Umbilical cord (tissue), 2 donors: ENCODE results near the gene LPAR4. TPM values are rescaled to one million over a fixed set of nuclear protein-coding genes. Genes with fewer than 3 reads are reported as not detected.
A peak's percentile ranks its signal among the peaks of the same experiment; 100 is the strongest.
"Not testable (repeated sequence)": the region's sequence is repeated elsewhere in the genome, so short reads cannot be mapped to it uniquely, and the experiment has no call there.

Experiments
- DNase-seq: peaks from one replicate; pipeline ENCODE4 v3.0.0-alpha.2; 2015; ENCODE audit warnings: low spot score
- total RNA-seq: library from RNA; depleted of rRNA; stranded (reverse); fragments of >200 nt; gene quantifications from one replicate; pipeline ENCODE4 v1.2.3, GENCODE V29; 2014; ENCODE audit warnings: low replicate concordance; ENCODE audit not compliant: insufficient read depth

Gene LPAR4
- total RNA-seq: 4.8 TPM

GRCh38 chrX:78747489-78747888, at the start of gene LPAR4:
Gene LPAR4 (plus strand): TSS chrX:78747720. CDS start chrX:78754870, 7,150 bp downstream.
- DNase-seq: peak; percentile 54

- DNase-seq: no peak
These were observed 41.4 kb upstream of the LPAR4 start for GRCh38 chrX:78706071-78706470.

GRCh38 chrX:78708262-78708661, 39.3 kb upstream of the LPAR4 start:
- no peak for DNase-seq

- no peak for DNase-seq
These were observed 38.7 kb upstream of the LPAR4 start for GRCh38 chrX:78708816-78709215.

GRCh38 chrX:78710171-78710570, 37.3 kb upstream of the LPAR4 start:
- no peak for DNase-seq

- DNase-seq: no peak
These were observed 35.2 kb upstream of the LPAR4 start for GRCh38 chrX:78712336-78712735.

GRCh38 chrX:78725287-78725686, 22.2 kb upstream of the LPAR4 start:
- DNase-seq: no peak

- no peak for DNase-seq
These were observed 1.0 kb upstream of the LPAR4 start for GRCh38 chrX:78746496-78746895.

- no peak for DNase-seq
These were observed 451 bp downstream of the LPAR4 start for GRCh38 chrX:78747971-78748370.

GRCh38 chrX:78748846-78749245, 1.3 kb downstream of the LPAR4 start:
- no peak for DNase-seq

GRCh38 chrX:78753571-78753970, 6.1 kb downstream of the LPAR4 start:
- no peak for DNase-seq

- peak; percentile 4 for DNase-seq
These were observed 7.4 kb downstream of the LPAR4 start for GRCh38 chrX:78754917-78755316.

GRCh38 chrX:78759081-78759480, 11.6 kb downstream of the LPAR4 start:
- no peak for DNase-seq

GRCh38 chrX:78769101-78769755, 21.7 kb downstream of the LPAR4 start:
- no peak for DNase-seq

- DNase-seq: peak; percentile 37
These were observed 22.4 kb downstream of the LPAR4 start for GRCh38 chrX:78769946-78770345.

- no peak for DNase-seq
These were observed 49.4 kb downstream of the LPAR4 start for GRCh38 chrX:78796916-78797315.

- DNase-seq: no peak
These were observed 52.6 kb downstream of the LPAR4 start for GRCh38 chrX:78800114-78800513.

GRCh38 chrX:78800694-78801093, 53.2 kb downstream of the LPAR4 start:
- no peak for DNase-seq

- no peak for DNase-seq
These were observed 54.0 kb downstream of the LPAR4 start for GRCh38 chrX:78801522-78801921.

GRCh38 chrX:78802526-78802925, 55.0 kb downstream of the LPAR4 start:
- DNase-seq: not testable (repeated sequence)
